Peyer's patch (tissue), 4 donors: ENCODE results near the gene MAP4K3.

Experiments used
- POLR2A ChIP-seq, 2 donors: fragments of 450-650 bp; IDR thresholded peaks; one replicate each; pipeline ENCODE4 v1.5.1; 2017; ENCODE audit warnings: antibody characterized with exemption in 2 of 2, mild to moderate bottlenecking in 2 of 2, moderate library complexity in 2 of 2
- TF ChIP-seq, protein P1 (sequence below), 6 experiments: fragments of 450-650 bp in 4 of 6; fragments of 200-600 bp in 2 of 6; sonication (generic) in 1 of 6; IDR thresholded peaks; one replicate each; pipeline ENCODE4 v1.5.1; 2017 to 2019; ENCODE audit warnings: antibody characterized with exemption in 6 of 6, mild to moderate bottlenecking in 3 of 6, moderate library complexity in 1 of 6

DNA sequence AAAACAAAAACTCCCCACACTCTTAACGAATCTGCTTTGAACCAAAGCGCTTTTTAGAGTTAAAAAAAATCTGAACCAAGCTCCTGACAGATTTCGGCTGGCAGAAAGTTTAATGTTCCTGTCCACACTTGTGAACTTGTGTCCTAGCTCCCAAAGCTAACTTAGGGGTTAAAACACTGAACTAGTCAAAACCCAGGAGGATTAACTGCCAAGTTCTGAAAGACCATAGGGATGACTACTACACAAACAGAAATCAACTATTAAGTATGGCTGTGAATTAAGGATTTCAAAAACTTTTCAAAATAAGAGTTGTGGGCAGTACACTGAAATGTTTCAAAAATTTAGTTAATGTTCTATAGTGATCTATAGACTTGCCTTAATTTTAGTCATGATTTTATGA is 167.1 kb downstream of the MAP4K3 start:
- TF ChIP-seq, protein P1, sequence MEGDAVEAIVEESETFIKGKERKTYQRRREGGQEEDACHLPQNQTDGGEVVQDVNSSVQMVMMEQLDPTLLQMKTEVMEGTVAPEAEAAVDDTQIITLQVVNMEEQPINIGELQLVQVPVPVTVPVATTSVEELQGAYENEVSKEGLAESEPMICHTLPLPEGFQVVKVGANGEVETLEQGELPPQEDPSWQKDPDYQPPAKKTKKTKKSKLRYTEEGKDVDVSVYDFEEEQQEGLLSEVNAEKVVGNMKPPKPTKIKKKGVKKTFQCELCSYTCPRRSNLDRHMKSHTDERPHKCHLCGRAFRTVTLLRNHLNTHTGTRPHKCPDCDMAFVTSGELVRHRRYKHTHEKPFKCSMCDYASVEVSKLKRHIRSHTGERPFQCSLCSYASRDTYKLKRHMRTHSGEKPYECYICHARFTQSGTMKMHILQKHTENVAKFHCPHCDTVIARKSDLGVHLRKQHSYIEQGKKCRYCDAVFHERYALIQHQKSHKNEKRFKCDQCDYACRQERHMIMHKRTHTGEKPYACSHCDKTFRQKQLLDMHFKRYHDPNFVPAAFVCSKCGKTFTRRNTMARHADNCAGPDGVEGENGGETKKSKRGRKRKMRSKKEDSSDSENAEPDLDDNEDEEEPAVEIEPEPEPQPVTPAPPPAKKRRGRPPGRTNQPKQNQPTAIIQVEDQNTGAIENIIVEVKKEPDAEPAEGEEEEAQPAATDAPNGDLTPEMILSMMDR (IDR thresholded peaks at IDR 0.05) = no peak
- no peak for TF ChIP-seq POLR2A (IDR thresholded peaks at IDR 0.05)
